Posterior cingulate gyrus (tissue), 11 donors: Measurements from ENCODE around the gene SERPINA5.
"Not testable (repeated sequence)": the region's sequence is repeated elsewhere in the genome, so short reads cannot be mapped to it uniquely, and the experiment has no call there.

Experiments
- DNase-seq, 10 donors: peaks; one replicate each; pipeline versions ENCODE4 v3.0.0 to v3.0.0-alpha.2; 2020 to 2021; ENCODE audit warnings: mixed read lengths in 3 of 10
- intact Hi-C: fragments of 100-400 bp; cut with DNase I; formaldehyde crosslinking; loops from one replicate; pipeline ENCODE4 v1.15.1; 2023

Gene SERPINA5

DNA sequence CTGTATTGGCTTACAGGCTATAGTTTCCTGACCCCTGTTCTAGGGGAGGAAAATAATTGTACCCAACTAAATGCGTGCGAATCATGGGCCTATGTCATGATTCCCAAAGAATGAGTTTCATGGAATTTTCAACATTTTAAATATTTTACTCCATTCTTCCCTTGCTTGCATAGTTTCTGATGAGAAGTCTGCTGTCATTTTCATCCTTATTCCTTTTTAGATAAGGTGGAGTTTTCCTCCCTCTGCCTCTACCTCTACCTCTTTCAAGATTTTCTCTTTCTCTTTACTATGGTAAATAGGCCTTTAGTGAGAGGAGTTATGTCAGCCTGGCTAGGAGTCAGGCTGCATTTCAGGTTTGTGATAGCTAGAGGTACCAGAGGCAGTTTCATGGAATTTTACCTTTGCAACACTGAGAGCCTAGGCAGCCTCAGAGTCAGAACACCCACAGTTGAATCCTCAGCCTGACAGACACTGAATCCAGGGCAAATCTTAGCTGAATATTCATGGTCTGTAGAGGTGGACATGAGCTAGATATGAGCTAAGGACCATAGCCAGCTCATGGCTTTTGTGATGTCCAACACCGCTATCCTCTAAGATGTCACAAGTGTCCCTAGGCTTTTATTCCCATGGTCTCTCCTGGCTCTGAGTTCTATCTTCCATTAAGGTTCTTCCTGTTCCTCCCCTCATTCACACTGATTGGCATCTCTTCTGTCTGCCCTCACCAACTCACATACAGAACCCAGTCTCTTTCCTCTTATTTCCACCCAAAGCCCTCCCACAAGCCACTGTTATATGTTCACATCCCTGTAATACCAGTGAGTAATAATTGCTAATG, 37.0 kb downstream of the SERPINA5 start:
- intact Hi-C loops = no loop called here
- DNase-seq = peak in 1 of 10 donors; percentile 2

DNA sequence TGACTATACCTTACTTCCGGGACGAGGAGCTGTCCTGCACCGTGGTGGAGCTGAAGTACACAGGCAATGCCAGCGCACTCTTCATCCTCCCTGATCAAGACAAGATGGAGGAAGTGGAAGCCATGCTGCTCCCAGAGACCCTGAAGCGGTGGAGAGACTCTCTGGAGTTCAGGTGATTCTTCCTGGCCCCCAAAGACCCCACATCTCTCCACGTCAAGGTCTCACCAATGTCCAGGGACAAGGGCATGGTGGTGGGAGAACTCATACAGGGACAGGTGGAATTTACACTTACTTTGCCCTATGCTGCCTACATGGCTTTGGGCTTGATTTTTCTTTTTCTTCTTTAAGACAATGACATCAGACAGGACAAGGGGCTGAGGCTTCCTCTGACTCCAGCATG, 38.1 kb downstream of the SERPINA5 start:
- intact Hi-C loops = no loop called here
- peak in 2 of 10 donors; percentile 2 to 34 for DNase-seq

DNA sequence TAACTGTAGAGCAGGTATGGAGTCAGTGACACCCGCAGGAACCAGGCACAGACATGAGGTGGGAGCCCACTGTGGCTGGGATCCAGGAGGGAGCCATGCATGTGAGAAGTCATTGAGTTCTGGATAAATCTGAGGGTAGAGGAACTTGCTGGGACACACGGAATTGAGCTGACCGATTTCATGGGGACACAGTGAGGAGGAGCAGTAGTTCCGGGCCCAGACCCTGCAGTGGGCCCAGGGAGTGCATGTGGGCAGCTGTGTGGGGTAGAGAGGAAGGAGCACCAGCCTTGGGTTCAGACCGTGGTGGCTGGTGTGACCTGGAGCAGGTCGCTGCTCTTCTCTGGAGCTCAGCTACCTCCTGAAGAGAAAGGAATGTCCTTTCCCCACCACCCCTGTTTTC, 39.4 kb downstream of the SERPINA5 start:
- intact Hi-C loops = no loop called here
- DNase-seq = peak in 2 of 10 donors; percentile 45 to 62

DNA sequence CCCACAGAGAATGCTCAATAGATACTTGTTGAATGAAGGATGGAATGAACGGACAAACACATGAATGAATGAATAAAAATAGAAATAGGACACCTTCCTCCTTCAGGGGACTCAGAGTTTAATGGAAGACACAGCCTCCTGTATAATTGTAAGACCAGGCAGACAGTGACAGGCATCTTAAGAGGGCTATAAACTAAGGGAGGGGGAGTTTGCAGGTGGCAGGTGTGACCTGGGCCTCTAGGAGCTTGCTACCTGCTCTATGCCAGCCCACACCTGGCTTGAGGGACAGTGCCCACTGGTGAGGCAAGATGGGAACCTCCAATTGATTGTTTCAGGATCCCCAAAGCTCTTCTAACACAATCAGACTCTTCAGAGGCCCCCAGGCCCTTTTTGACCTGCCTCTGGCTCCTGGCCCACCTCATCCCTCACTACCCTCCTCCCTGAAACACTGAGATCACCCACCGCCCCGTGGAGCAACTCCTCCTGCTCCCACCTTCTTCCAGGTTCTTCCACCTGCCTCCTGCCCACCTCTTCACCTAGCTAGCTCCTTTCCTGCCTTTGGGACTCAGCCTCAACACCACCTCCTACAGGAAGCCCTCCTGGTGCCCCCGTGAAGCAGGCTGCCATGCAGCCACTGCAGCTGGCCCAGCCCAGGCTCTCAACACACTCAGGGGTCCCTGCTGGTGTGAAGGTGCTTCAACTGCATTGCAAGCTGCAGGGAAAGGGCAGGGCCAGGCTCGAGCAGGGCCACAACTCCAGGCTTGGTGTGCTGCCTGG, 40.3 kb downstream of the SERPINA5 start:
- intact Hi-C loops = no loop called here
- DNase-seq = peak in 2 of 10 donors; percentile 44 to 47

DNA sequence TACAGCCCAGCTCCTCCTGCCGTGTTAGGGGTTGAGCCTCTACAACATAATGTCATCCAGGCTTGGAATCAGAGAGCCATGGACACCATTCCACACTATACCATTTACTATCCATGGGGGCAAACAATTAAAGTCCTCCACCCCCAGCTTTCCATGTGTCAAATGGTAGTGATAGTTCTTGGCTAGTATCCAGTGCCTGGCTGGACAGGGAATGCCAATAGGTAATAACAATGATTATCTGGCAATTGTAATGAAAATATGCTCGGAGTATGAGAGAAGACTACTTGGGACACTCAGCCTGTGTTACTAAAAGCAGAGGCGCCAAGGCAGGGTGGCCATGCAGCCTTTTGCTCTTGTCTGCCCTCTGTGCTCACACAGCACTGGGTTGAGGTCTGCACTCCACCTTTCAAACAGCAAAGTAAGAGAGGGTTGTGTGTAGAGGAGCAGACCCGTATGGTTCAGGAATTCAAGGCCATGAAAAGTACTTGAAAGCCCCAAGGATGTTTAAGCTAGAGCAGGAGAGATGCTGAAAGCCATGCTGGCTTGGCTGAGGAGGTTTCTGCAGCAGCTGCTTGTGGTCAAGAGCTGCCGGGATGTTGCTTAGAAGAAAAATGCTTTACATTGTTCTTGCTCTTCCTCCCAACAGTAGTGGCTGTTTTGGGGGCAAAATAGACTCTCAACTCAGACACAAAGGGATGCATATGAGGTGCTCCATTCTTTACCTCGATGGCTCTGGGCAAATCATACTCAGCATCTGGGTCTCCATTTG, 41.6 kb downstream of the SERPINA5 start:
- intact Hi-C loops = no loop called here
- peak in 1 of 10 donors; percentile 49 for DNase-seq

DNA sequence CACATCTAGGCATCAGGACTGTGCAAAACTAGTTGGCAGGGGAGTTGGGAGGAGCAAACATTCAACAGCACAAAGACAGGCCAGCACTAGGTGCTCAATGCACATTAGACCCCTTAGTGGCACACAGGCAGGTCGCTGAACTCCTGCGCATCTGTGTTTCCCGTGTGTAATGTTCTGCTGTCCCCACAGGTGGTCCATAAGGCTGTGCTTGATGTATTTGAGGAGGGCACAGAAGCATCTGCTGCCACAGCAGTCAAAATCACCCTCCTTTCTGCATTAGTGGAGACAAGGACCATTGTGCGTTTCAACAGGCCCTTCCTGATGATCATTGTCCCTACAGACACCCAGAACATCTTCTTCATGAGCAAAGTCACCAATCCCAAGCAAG, 42.2 kb downstream of the SERPINA5 start:
- peak in 1 of 10 donors; percentile 10 for DNase-seq
- intact Hi-C loops = no loop called here

DNA sequence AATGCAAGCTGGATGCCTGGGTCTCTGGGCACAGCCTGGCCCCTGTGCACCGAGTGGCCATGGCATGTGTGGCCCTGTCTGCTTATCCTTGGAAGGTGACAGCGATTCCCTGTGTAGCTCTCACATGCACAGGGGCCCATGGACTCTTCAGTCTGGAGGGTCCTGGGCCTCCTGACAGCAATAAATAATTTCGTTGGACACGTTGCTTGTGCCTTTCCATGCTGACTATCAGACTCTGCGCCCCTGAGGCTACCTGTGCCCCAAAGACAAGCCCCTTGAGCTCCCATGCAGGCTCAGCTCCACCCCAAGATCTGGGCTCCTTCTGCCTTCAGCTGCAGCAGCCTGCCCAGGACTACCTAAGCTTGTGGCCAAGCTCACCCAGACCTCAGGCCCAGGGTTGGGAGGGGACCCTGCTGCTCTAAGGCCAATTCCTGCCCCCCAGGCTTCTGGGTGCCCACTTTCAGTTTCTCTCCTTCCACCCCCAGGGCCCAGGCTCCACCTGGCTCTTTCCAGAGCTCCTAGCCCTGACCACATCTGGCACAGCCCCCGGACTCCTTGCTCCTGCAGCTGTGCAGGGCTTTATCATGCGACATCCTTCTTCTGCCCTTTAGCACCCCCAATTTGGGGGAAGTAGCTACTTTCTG, 42.8 kb downstream of the SERPINA5 start:
- intact Hi-C loops = no loop called here
- peak in 2 of 10 donors; percentile 48 to 73 for DNase-seq

- DNase-seq = peak in 1 of 10 donors; percentile 18
Measured at GRCh38 chr14:94624537-94625352, 43.5 kb downstream of the SERPINA5 start.

GRCh38 chr14:94625353-94625635, 44.1 kb downstream of the SERPINA5 start:
- peak in 1 of 10 donors; percentile 9 for DNase-seq
- intact Hi-C loops = no loop called here

More at GRCh38 chr14:94624537-94625352, 43.5 kb downstream of the SERPINA5 start:
- intact Hi-C loops = no loop called here

DNA sequence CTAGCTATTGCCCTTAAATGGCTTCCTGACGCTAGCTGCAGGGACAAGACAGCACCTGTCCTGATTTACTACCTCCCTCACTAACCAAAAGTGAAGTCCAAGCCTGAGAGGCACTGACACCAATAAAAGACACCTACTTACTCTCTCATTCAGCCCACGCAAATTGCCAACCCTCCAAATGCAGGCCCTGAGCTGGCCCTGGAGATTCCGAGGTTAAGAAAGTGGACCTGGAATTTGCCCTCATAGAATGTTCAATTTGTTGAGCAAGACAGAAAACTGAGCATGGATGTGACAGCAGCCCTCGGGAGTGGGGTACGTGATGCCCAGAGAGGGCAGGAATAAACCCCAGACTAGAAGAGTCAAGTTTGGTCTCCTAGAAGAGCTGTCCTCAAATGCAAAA, 47.4 kb downstream of the SERPINA5 start:
- peak in 2 of 10 donors; percentile 10 to 24 for DNase-seq
- intact Hi-C loops = no loop called here

DNA sequence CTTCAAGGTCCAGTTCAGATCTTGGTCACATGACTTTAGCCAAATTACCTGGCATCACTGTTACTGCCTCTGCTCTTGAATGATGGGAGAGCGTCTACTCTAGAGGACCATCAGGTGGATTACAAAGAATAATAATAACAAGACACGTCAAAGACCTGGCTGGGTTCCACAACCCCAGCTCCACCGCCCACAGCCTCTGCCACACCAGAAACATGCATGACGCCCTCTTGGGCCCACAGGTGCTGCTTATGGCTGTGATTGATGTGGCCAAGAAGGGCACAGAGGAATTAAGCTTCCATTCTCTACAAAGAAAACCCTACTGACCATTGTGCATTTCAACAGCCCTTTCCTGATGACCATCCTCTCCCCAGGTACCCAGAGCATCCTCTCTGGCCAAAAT, 49.2 kb downstream of the SERPINA5 start:
- intact Hi-C loops = no loop called here

DNA sequence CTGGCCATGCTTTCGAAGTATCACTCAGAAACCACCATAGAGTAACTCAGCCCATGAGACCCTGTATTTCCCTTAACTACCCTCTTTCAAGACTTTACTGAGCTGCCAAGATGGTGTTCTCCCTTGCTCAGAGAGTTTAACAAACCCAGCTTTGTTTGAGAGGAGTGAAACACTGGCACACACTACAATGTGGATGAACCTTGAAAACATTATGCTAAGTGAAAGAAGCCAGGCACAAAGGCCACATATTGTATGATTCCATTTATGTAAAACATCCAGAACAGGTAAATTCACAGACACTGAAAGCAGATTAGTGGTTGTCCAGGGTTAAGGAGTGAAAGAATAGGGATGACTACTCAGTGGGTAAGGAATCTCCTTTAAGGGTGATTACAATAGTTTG, 49.8 kb downstream of the SERPINA5 start:
- DNase-seq = no peak
- intact Hi-C loops = no loop called here

More for the DNA sequence above, 49.2 kb downstream of the SERPINA5 start:
- DNase-seq = peak in 2 of 10 donors; percentile 58 to 71

GRCh38 chr14:94631536-94632304, 50.5 kb downstream of the SERPINA5 start:
- intact Hi-C loops = no loop called here

DNA sequence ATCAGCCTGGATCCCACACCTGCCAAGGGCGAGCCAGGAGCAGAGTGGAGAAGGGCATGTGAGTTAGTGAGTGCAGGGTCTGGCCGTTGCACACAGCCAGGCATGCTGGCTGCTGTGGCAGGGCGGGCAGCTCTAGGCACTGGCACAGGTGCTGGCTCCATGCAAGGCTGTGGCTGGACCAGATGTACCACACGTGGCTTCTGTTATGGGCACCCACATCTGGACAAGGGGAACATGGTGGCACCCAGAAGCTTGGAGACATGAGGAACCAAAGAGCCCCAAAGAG, 51.0 kb downstream of the SERPINA5 start:
- peak in 1 of 10 donors; percentile 72 for DNase-seq
- intact Hi-C loops = no loop called here

More at GRCh38 chr14:94631536-94632304, 50.5 kb downstream of the SERPINA5 start:
- DNase-seq = peak in 1 of 10 donors; percentile 60

GRCh38 chr14:94633121-94633520, 51.9 kb downstream of the SERPINA5 start:
- intact Hi-C loops = no loop called here
- peak in 1 of 10 donors; percentile 79 for DNase-seq

- intact Hi-C loops = no loop called here
Measured at GRCh38 chr14:94635154-94635553, 53.9 kb downstream of the SERPINA5 start.

GRCh38 chr14:94636744-94637412, 55.7 kb downstream of the SERPINA5 start:
- intact Hi-C loops = no loop called here
- no peak for DNase-seq

More at GRCh38 chr14:94635154-94635553, 53.9 kb downstream of the SERPINA5 start:
- no peak for DNase-seq

GRCh38 chr14:94637814-94638213, 56.6 kb downstream of the SERPINA5 start:
- DNase-seq, intact Hi-C loops: not testable (repeated sequence)
